Germinal center (tissue), 1 donor: ENCODE results near the gene CTBP2.

Source experiments
- DNase-seq: peaks from one replicate; pipeline ENCODE4 v3.0.0; 2012; ENCODE audit warnings: mixed read lengths, low spot score

The CTBP2 gene

GRCh38 chr10:124977161-124977560 lies 183.2 kb downstream of the CTBP2 start:
- no peak for DNase-seq

GRCh38 chr10:124975977-124976514 lies 184.3 kb downstream of the CTBP2 start:
- DNase-seq, result no peak

DNA sequence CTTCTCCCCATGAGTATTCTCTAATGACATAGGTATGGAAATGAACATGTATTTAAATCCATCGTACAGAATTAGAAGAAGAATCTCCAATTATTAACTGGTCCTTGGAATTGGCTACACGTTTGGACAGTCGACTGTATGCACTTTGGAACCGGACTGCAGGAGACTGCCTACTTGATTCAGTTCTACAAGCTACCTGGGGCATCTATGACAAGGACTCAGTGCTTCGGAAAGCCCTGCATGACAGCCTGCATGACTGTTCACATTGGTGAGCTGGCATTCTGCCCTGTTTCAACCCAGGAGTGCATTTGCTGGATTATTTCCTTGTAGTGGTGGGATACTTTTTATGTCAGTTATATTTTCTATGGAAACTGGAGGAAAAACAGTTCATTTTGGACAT lies 186.2 kb downstream of the CTBP2 start:
- DNase-seq, result no peak

GRCh38 chr10:124972637-124973036 lies 187.7 kb downstream of the CTBP2 start:
- DNase-seq, result no peak

- no peak for DNase-seq
Observed at GRCh38 chr10:124971276-124971675, 189.1 kb downstream of the CTBP2 start.

GRCh38 chr10:124967255-124967654 lies 193.1 kb downstream of the CTBP2 start:
- DNase-seq, result no peak

- DNase-seq, result no peak
Observed at GRCh38 chr10:124966008-124966407, 194.4 kb downstream of the CTBP2 start.

DNA sequence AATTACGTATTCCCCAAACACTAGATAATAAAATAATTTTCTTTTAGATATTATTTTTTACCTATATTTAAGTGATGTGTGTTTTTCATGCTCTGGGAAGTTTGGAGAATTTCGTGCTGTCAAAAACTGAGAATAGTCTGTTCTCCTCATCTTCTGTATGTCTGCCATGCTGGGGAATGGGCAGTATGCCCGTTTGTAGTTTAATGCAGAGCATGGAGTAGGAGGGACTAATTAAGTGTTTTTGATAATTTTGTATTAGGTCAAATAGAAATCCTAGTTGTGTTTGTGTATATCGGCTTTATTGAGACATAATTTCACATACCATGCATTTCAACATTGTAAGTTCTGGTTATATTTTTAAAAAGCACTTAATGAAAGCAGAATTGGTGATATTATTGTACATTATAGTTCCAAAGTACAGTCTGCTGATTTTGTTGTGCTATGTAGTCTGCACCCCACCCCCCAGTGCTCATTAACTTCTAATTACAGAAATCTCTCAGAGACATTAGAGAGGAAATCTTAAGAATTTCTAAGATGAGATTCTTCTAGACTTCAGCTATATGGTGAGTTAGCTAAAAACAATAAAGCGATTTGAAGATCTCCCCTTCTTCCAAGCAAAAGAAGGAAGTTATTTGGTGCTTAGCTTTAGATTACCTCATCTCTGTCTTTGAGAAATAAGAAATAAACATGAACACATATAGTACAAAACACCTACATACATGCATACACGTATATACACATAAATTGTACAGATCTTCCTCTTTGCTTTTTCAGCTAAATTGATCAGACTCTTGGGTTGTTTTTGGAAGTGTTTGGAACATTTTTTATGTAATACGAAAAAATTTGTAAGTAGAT lies 196.3 kb downstream of the CTBP2 start:
- DNase-seq, result no peak

DNA sequence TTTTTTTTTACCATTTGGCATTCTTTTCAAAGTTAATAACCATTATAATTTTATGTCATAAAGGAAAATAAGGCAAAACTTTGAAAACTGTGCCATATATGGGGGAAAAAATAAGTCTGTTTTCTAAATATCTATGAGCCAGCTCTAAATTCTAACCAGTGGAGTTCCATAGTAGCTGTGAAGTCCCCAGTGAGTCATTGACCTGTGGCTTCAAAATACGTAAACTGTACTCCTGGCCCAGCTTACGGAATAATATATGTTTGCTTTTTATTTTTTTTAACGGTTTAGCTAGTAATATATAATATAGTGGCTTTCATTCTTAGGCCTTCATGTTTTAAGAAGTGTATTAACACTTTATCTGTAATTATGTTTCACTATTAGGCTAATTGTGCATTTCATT lies 197.9 kb downstream of the CTBP2 start:
- no peak for DNase-seq

- no peak for DNase-seq
Observed at GRCh38 chr10:124961248-124961570, 199.2 kb downstream of the CTBP2 start.

DNA sequence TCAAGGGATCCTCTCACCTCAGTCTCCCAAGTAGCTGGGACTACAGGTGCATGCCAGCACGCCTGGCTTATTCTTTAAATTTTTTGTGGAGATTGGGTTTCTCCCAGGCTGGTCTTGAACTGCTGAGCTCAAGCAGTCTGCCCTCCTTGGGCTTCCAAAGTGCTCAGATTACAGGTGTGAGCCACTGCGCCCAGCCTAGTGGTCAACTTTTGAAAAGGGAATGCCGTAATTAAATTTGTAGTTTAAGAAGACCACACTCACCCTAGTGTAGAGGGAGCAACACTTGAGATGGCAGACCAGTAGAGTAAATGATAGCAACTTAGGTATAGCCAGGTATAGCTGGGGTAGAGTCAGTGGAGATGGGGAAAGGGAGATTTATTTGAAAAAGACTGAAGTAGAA lies 200.8 kb downstream of the CTBP2 start:
- DNase-seq, result no peak

- no peak for DNase-seq
Observed at GRCh38 chr10:124957404-124957947, 202.9 kb downstream of the CTBP2 start.

DNA sequence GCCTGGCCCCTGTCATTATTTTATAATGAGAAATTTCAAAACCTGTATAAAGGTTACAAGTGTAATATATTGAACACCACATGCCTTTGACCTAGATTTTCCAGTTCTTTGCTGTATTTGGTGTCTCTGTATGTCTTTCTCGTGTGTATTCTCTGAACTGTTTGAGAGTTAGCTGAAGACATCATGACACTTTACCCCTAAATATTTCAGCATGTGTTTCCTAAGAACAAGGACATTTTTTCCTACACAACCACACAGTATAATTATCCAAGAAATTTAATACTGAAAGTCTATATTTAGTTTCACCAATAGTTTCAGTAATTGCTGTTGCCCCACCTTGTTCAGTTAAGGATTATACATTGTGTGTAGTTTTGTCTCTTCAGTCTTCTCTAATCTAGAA lies 203.6 kb downstream of the CTBP2 start:
- no peak for DNase-seq

GRCh38 chr10:124955868-124956267 lies 204.5 kb downstream of the CTBP2 start:
- no peak for DNase-seq

DNA sequence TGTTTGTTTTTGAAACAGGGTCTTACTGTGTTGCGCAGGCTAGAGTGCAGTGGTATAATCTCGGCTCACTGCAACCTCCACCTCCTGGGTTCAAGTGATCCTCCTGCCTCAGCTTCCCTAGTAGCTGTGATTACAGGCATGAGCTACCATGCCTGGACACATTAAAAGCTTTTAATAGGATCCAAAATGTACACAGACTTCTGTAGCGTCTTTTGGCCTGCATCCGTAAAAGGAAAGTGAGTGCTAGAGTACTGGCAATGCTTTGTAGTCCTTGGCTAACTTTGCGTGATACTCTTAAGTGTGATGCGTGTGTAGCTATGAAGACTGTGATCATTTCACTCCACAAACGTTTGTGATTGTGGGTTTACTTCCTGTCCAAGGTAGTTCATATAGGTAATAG lies 205.1 kb downstream of the CTBP2 start:
- no peak for DNase-seq

DNA sequence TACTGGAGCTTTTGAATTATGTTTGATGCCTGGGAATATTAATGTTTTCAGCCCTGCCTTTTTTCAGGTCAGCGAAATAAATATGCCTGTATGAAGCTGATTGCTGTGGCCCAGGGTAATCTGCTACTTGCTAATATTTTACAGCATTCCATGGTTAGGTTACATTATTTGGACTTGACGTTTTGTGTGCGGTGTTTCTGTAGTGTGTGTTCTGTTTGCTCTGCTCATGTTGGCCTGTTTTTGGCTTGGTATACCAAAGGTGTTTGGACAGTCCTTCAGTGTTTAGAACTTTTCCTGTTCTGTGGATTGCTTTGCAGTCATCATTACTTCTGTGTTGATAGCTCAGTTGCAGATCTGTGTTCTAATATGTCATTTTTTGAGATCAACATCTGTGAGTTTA lies 206.9 kb downstream of the CTBP2 start:
- no peak for DNase-seq

DNA sequence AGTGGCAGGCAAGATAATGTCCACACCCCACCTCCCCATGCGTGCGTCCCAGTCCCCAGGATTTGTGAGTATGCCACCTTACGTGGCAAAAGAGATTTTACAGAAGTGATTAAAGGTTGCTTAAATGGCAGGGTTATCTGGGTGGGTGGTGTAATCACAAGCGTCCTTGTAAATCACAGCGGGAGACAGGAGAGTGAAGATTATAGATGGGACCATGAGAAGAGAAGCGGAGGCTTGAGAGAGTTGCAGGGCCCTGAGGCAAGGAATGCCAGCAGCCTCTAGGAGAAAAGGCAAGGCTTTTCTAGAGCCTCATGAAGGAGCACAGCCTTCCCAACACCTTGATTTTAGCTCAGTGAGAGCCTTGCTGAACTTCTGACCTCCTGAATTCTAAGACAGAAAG lies 208.2 kb downstream of the CTBP2 start:
- DNase-seq, result no peak

GRCh38 chr10:124949543-124949942 lies 210.8 kb downstream of the CTBP2 start:
- no peak for DNase-seq

- no peak for DNase-seq
Observed at GRCh38 chr10:124946945-124947344, 213.4 kb downstream of the CTBP2 start.

DNA sequence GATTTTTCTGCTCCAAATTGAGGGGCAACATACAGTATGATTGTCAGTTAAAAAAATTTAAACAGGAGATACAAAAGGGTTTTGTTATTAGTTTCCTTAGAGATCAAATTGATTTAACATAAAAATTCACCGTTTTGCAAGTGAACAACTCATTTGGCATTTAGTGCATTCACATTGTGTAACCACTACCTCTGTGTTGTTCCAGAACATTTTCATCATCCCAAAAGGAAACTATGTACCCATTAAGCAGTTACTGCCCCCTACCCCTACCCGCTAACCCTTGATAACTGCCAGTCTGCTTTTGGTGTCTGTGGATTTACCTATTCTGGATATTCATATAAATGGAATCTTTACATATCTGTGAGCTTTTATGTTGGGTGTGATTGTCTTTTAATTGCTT lies 215.4 kb downstream of the CTBP2 start:
- no peak for DNase-seq

DNA sequence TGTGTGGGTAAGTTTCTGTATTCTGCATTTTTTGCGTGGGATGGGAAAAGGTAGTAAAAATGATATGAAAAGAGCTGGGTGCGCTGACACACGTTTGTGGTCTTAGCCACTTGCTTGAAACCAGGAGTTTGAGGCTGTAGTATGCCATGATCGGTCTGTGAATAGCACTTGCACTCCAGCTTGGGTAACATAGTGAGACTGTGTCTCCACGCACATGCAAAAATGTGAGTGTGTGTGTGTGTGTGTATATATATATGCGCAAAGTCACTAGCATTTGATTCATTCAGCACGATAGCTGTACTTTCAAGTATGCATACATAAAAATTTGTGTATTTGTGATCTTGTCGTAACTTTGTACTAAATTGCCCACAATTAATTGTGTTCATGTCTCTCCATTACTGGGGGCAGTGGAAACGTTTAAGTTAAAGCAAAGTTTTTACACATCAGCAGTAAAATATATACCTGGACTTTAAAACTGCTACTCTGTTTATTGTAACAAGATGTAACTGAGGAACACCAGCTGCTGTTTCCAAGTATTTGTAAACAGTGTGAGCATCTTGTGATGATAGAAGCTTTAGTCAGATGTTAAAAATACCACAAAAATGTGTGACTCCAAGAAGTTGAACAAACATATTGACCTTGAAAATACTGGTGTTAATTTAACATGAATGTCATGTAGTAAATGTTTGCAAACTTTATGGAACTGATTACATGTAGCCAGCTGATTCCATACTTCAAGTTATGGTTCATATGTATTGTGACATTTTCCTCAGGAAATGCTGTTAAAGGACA lies 216.9 kb downstream of the CTBP2 start:
- DNase-seq, result no peak

- DNase-seq, result no peak
Observed at GRCh38 chr10:124942317-124943169, 217.8 kb downstream of the CTBP2 start.
